Measurements from ENCODE around the gene CAMK1. TPM values are rescaled to one million over a fixed set of nuclear protein-coding genes. Genes with fewer than 3 reads are reported as not detected.

Gene CAMK1
- total and polyA plus RNA-seq, 2 donors (not counting 3 experiments of a cell fraction or from before 2014, with no cell fraction given), result 23.5 to 28.4 TPM

DNA sequence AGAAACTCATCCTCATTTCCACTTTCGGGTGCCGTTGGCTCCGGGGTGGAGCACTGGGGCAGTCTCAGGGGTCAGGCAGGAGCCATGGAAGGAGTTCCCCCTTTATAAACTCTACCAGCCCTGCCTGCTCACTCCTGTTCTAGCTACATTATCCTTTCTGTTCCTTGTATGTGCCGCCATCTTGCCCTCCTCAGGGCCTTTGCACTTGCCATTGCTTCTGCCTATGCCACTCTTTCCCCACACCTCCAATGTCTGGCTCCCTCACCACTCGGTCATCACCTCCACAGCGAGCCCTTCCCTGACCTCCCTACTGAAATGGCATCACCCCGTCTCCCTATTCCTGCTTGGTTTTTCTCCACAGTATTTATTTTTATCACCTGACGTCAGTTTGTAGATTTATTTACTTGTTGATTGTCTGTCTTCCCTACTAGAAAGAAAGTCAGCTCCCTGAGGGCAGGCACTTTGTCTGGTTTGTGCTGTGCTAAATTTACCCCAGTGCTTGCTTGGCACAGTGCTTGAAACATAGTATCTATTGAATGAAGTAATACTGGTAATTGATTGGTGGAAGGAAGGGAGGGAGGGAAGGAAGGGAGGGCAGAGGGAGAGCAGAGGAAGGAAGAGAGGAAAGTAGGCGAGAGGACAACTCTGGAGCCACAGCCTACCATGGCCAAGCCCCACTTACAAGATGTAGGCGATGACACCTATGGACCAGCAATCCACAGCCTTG lies 8.8 kb downstream of the CAMK1 start:
- H3K79me2 ChIP-seq (ENCODE audit: control insufficient read depth, insufficient read depth, low read length), result no peaks in the 10 kb centered on the region
- no peak overlapping the region for H3K4me3 ChIP-seq (replicated peaks in 1 of 3; ENCODE audit: insufficient read depth in 1 of 3, low read depth in 1 of 3, low read length in 3 of 3)
- FAIRE-seq (no peak), DNase-seq (ENCODE audit: low read depth, low spot score) (no peak)
- H3K27ac ChIP-seq (ENCODE audit: insufficient read depth, low read depth, low read length), result no peak overlapping the region
- H3K4me1 ChIP-seq (ENCODE audit: control insufficient read depth, extremely low read depth, insufficient read depth, low read length), result no peaks in the 10 kb centered on the region
- no peaks in the 10 kb centered on the region for H4K20me1 ChIP-seq (replicated peaks; ENCODE audit: control insufficient read depth, extremely low read depth, insufficient read depth, low read length)
- H3K36me3 ChIP-seq (ENCODE audit: control insufficient read depth in 2 of 2, extremely low read depth in 1 of 2, insufficient read depth in 2 of 2, low read length in 2 of 2), result peaks cover 0 to 24% of the 10 kb centered on the region in 2 experiments
- H3K9me1 ChIP-seq (replicated peaks; ENCODE audit: control insufficient read depth, extremely low read depth, insufficient read depth, low read length), result no peaks in the 10 kb centered on the region
- intact Hi-C loops (cut with micrococcal nuclease), result no loop called here
- ChIA-PET POLR2A (interaction anchor here (0.6 kb wide), 1 partner anchor 47 kb away, joined by 4 read pairs; no protein-coding TSS in a partner anchor), CTCF (no interaction called here)
- dilution Hi-C loops (cut with MboI; ENCODE audit: extremely low pct_ligation_motif_present, low sequenced_read_pairs), result no loop called here
- H3K9ac ChIP-seq (replicated peaks; ENCODE audit: extremely low read depth, insufficient read depth, low read length), result no peak overlapping the region
- H2AFZ ChIP-seq (ENCODE audit: low read depth, low read length), result no peak overlapping the region
- no peak overlapping the region for H3K4me2 ChIP-seq (ENCODE audit: insufficient read depth, low read length)
- TF ChIP-seq POLR2A (IDR thresholded peaks at IDR 0.05; ENCODE audit: low read depth, low read length) (no peak), POLR2AphosphoS5 (IDR thresholded peaks at IDR 0.05; ENCODE audit: insufficient read depth, low read depth, low read length) (peak; percentile 5), GATA2 (IDR thresholded peaks at IDR 0.05; ENCODE audit: insufficient read depth, insufficient read length, low read depth, low read length) (no peak)
- H3K9me3 ChIP-seq (replicated peaks; ENCODE audit: control insufficient read depth, insufficient read depth, low read length), result no peaks in the 10 kb centered on the region
- no TSS peak for BruUV-seq (replicated peaks)
- H3K27me3 ChIP-seq (ENCODE audit: control insufficient read depth in 2 of 2, insufficient read depth in 2 of 2, low read length in 2 of 2), result no peaks in the 10 kb centered on the region

DNA sequence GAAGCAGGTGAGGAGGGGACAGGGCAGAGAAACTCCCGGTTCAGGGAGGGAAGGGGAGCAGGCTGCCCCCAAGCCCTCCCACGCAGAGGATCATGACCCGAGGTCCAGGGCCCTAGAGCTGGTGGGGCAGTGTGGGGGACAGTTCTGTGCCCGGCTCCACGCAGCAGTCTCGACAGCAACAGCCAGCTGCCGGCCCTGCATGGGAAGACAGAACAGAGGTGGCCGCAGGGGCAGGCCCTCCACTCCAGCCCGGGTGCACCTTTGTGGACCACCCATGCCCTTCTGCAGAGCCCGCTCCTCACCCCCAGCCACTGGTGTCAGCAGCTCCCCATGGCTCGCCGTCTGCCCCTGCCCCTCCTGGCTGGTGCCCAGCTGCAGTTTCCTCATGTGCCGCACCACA lies 12.3 kb downstream of the CAMK1 start:
- ChIA-PET POLR2A (no interaction called here), CTCF (interaction anchor here (1.2 kb wide), 1 partner anchor 13 kb away, joined by 3 read pairs; the partner anchor contains the start of gene CAMK1)
- no TSS peak for BruUV-seq (replicated peaks)
- Histone ChIP-seq H3K4me3 (replicated peaks in 1 of 3; ENCODE audit: insufficient read depth in 1 of 3, low read depth in 1 of 3, low read length in 3 of 3) (no peak overlapping the region), H3K9ac (replicated peaks; ENCODE audit: extremely low read depth, insufficient read depth, low read length) (no peak overlapping the region), H3K9me3 (replicated peaks; ENCODE audit: control insufficient read depth, insufficient read depth, low read length) (no peaks in the 10 kb centered on the region), H3K4me1 (ENCODE audit: control insufficient read depth, extremely low read depth, insufficient read depth, low read length) (peaks cover 12% of the 10 kb centered on the region), H4K20me1 (replicated peaks; ENCODE audit: control insufficient read depth, extremely low read depth, insufficient read depth, low read length) (no peaks in the 10 kb centered on the region), H3K27ac (ENCODE audit: insufficient read depth, low read depth, low read length) (no peak overlapping the region), H3K27me3 (ENCODE audit: control insufficient read depth in 2 of 2, insufficient read depth in 2 of 2, low read length in 2 of 2) (no peaks in the 10 kb centered on the region), H3K9me1 (replicated peaks; ENCODE audit: control insufficient read depth, extremely low read depth, insufficient read depth, low read length) (no peaks in the 10 kb centered on the region), H3K4me2 (ENCODE audit: insufficient read depth, low read length) (no peak overlapping the region), H3K36me3 (ENCODE audit: control insufficient read depth in 2 of 2, extremely low read depth in 1 of 2, insufficient read depth in 2 of 2, low read length in 2 of 2) (peaks cover 0 to 22% of the 10 kb centered on the region in 2 experiments), H3K79me2 (ENCODE audit: control insufficient read depth, insufficient read depth, low read length) (no peaks in the 10 kb centered on the region), H2AFZ (ENCODE audit: low read depth, low read length) (no peak overlapping the region)
- intact Hi-C loops (cut with micrococcal nuclease), result no loop called here
- no peak for DNase-seq (ENCODE audit: low read depth, low spot score)
- FAIRE-seq, result no peak
- TF ChIP-seq GATA2 (IDR thresholded peaks at IDR 0.05; ENCODE audit: insufficient read depth, insufficient read length, low read depth, low read length) (no peak), CTCF (IDR thresholded peaks at IDR 0.05; ENCODE audit: extremely low read depth in 1 of 2, insufficient read depth in 1 of 2, low read depth in 1 of 2, low read length in 2 of 2) (no peak), EZH2 (IDR thresholded peaks at IDR 0.05; ENCODE audit: borderline replicate concordance, low read depth, low read length, severe bottlenecking) (no peak), POLR2A (IDR thresholded peaks at IDR 0.05; ENCODE audit: low read depth, low read length) (no peak), MYC (IDR thresholded peaks at IDR 0.05; ENCODE audit: low read depth, low read length) (no peak), FOS (IDR thresholded peaks at IDR 0.05; ENCODE audit: borderline replicate concordance, insufficient read depth, low read length) (no peak), POLR2AphosphoS5 (IDR thresholded peaks at IDR 0.05; ENCODE audit: insufficient read depth, low read depth, low read length) (no peak), JUN (IDR thresholded peaks at IDR 0.05; ENCODE audit: borderline replicate concordance, insufficient read depth, insufficient read length, low read depth) (no peak)
- TF ChIP-seq, protein P1, sequence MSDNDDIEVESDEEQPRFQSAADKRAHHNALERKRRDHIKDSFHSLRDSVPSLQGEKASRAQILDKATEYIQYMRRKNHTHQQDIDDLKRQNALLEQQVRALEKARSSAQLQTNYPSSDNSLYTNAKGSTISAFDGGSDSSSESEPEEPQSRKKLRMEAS (IDR thresholded peaks at IDR 0.05; ENCODE audit: insufficient read depth, insufficient read length), result no peak
- dilution Hi-C loops (cut with MboI; ENCODE audit: extremely low pct_ligation_motif_present, low sequenced_read_pairs), result no loop called here
